Activated B cell treated with CpG ODN at 0.5 μM for 24 hours (primary cell): ENCODE measurements around the gene SPDYE4. TPM values are rescaled to one million over a fixed set of nuclear protein-coding genes. Genes with fewer than 3 reads are reported as not detected.

ENCODE experiments used
- ATAC-seq: fragments of 200-7000 bp; cut with Tn5 transposase; one replicate; pipeline ENCODE4 v1.10.0; 2021; ENCODE audit warnings: low read depth, mild to moderate bottlenecking, moderate library complexity
- CTCF ChIA-PET: fragments of 350-600 bp; sonication (Branson Sonifier 250); formaldehyde crosslinking; loops from one replicate; lab custom pipeline; 2021; ENCODE audit warnings: antibody characterized with exemption; lab: Charles Lee
- POLR2A ChIA-PET: fragments of 350-600 bp; sonication (Branson Sonifier 250); formaldehyde crosslinking; loops from one replicate; lab custom pipeline; 2021; ENCODE audit warnings: antibody characterized with exemption; lab: Charles Lee
- DNase-seq: peaks from one replicate; pipeline ENCODE4 v3.0.0; 2022
- H3K27ac Mint-ChIP-seq: one replicate; pipeline ENCODE4 v1.8.0; 2020; ENCODE audit warnings: mixed read lengths
- H3K27me3 Mint-ChIP-seq: one replicate; pipeline ENCODE4 v1.8.0; 2021; ENCODE audit warnings: mixed read lengths
- H3K36me3 Mint-ChIP-seq: one replicate; pipeline ENCODE4 v1.8.0; 2021; ENCODE audit warnings: low read depth, mixed read lengths
- H3K4me1 Mint-ChIP-seq: one replicate; pipeline ENCODE4 v1.8.0; 2021; ENCODE audit warnings: mixed read lengths
- H3K4me3 Mint-ChIP-seq: one replicate; pipeline ENCODE4 v1.8.0; 2020; ENCODE audit warnings: mild to moderate bottlenecking, mixed read lengths
- H3K9me3 Mint-ChIP-seq: one replicate; pipeline ENCODE4 v1.8.0; 2020; ENCODE audit warnings: mixed read lengths
- CTCF ChIP-seq: fragments of 200-600 bp; IDR thresholded peaks from one replicate; pipeline ENCODE4 v1.8.0; 2022; ENCODE audit warnings: antibody characterized with exemption, mild to moderate bottlenecking
- intact Hi-C: fragments of 100-400 bp; cut with micrococcal nuclease; formaldehyde crosslinking; loops from one replicate; pipeline ENCODE4 v1.15.1; 2024
- total RNA-seq: library from RNA; stranded (reverse); gene quantifications from 2 replicates; pipeline ENCODE4 v1.2.3, GENCODE V29; 2022

The SPDYE4 gene
- total RNA-seq, 1 donor from 2014 or later = not detected

DNA sequence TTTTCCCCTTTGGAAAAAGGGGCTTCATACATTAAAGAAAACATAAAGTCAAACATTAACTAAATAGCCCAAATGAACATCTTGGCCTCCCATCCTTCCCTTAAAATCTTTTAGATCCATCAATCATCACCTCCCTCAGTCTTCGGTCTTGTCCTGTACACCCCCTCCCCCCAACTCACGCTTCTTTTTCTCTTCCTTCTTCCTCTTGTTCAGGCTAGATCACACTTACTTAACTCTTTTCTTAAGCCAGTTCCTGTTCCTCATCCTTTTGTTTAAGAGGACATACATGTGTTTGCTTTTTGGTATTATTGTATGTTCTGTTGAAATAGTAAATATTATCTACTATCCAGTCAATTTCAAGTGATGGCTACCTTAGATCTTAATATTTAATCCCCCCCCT lies 35.3 kb upstream of the SPDYE4 start:
- Mint-ChIP-seq H3K27ac (no peak overlapping the region), H3K36me3 (no peaks in the 10 kb centered on the region), H3K9me3 (no peaks in the 10 kb centered on the region), H3K4me3 (no peak overlapping the region), H3K27me3 (peaks cover 10% of the 10 kb centered on the region), H3K4me1 (peaks cover 10% of the 10 kb centered on the region)
- POLR2A ChIA-PET = no interaction called here
- TF ChIP-seq CTCF = no peak
- CTCF ChIA-PET = interaction anchor here (1.2 kb wide), 1 partner anchor 9 kb away, joined by 4 read pairs; no protein-coding TSS in a partner anchor
- intact Hi-C loops = no loop called here
- DNase-seq (no peak), ATAC-seq (no peak)

DNA sequence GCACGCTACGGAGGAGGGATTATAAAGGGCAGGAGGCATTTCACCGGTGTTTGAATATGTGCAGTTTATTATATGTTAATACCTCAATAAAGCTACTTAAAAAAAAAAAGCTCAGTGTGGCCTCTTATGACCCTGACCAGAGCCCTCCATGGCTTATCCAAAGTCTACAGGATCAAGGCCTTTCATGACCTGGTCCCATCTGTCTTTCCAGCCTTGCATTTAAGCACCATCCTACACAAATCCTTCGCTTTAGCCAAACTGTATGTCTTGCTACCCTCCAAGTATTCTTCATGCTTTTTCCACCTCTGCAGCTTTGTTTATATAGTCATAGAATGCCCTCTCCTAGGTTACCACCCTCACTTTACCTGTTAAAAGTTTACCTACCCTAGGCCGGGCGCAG lies 34.3 kb upstream of the SPDYE4 start:
- CTCF ChIA-PET = no interaction called here
- Mint-ChIP-seq H3K27ac (no peak overlapping the region), H3K27me3 (peaks cover 10% of the 10 kb centered on the region), H3K4me1 (peaks cover 10% of the 10 kb centered on the region), H3K4me3 (no peak overlapping the region), H3K9me3 (no peaks in the 10 kb centered on the region), H3K36me3 (no peaks in the 10 kb centered on the region)
- no peak for DNase-seq
- TF ChIP-seq CTCF = no peak
- POLR2A ChIA-PET = no interaction called here
- intact Hi-C loops = no loop called here
- no peak for ATAC-seq

GRCh38 chr17:8791910-8792270 lies 33.5 kb upstream of the SPDYE4 start:
- Mint-ChIP-seq H3K9me3 (no peaks in the 10 kb centered on the region), H3K4me3 (no peak overlapping the region), H3K4me1 (peaks cover 10% of the 10 kb centered on the region), H3K27ac (no peak overlapping the region), H3K27me3 (peaks cover 10% of the 10 kb centered on the region), H3K36me3 (no peaks in the 10 kb centered on the region)
- ATAC-seq = no peak
- no peak for TF ChIP-seq CTCF
- ChIA-PET POLR2A (no interaction called here), CTCF (no interaction called here)
- intact Hi-C loops = no loop called here
- no peak for DNase-seq

GRCh38 chr17:8791248-8791909 lies 33.0 kb upstream of the SPDYE4 start:
- no peak for TF ChIP-seq CTCF
- ChIA-PET POLR2A (no interaction called here), CTCF (no interaction called here)
- no peak for DNase-seq
- H3K36me3 Mint-ChIP-seq = no peaks in the 10 kb centered on the region
- H3K27ac Mint-ChIP-seq = no peak overlapping the region
- H3K4me1 Mint-ChIP-seq = peaks cover 10% of the 10 kb centered on the region
- H3K27me3 Mint-ChIP-seq = peaks cover 10% of the 10 kb centered on the region
- H3K9me3 Mint-ChIP-seq = no peaks in the 10 kb centered on the region
- ATAC-seq = no peak
- intact Hi-C loops = no loop called here
- H3K4me3 Mint-ChIP-seq = no peak overlapping the region

DNA sequence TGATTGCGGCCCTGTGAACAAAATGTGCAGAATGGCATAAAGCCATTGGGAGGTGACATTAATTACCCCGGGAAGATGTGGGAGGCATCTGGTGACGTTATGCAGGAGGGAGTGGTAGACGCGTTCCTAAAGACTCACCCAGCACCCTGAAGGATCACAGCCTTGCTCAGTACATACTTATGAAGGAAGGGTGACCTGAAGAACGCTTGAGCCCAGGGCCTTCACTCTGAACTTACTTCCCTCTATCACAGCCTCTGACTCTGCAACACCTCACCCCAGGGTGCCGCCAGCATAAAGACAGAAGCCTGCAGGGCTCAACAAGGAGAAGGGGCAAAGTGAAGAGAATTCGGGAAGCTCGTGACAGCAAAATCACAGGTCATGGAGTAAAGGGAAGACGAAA lies 31.4 kb upstream of the SPDYE4 start:
- CTCF ChIA-PET = interaction anchor here (1.6 kb wide), 1 partner anchor 380 kb away, joined by 4 read pairs; no protein-coding TSS in a partner anchor
- no peak for DNase-seq
- no peak overlapping the region for H3K4me3 Mint-ChIP-seq
- H3K36me3 Mint-ChIP-seq = no peaks in the 10 kb centered on the region
- intact Hi-C loops = no loop called here
- peaks cover 10% of the 10 kb centered on the region for H3K4me1 Mint-ChIP-seq
- POLR2A ChIA-PET = no interaction called here
- H3K27me3 Mint-ChIP-seq = peaks cover 10% of the 10 kb centered on the region
- H3K27ac Mint-ChIP-seq = no peak overlapping the region
- no peak for ATAC-seq
- no peaks in the 10 kb centered on the region for H3K9me3 Mint-ChIP-seq
- TF ChIP-seq CTCF = no peak
